ENCODE data around the gene RASSF8. TPM values are rescaled to one million over a fixed set of nuclear protein-coding genes. Genes with fewer than 3 reads are reported as not detected.

The RASSF8 gene
- total RNA-seq, 2 experiments from 2014 or later: not detected

DNA sequence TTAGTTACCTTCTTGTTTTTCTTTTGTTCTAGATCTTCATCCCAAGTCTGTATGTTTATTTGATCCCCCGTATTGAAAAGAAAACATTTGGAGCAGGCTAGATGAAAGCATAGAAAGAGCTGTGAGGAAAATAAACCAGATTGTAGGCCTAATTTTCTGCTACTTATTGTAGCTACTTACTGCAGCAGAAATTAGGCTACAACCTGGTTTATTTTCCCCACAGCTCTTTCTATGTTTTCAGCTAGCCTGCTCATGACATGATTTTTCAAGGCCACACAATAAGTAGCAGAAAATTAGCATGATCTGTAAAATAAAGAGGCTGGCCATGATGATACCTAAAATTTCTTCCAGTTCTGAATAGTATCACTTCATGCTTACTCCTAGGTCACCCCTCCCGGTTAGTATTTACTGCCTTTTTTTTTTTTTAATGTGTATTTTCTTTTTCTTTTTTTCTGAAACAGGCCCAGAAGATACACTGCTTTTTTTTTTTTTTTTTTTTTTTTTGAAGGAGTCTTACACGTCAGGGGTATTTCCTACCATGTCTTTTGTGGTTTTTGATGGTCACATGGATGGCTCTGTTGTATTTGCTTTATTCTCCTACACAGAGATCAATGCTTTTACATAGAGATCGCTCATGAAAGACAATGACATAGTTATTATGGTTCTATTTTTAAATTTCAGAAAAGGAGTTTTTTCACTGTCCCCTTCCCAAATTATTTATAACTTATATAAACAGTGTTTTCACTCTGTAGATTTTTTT lies 134.0 kb downstream of the RASSF8 start:
- POLR2A ChIA-PET: interaction anchor here (0.7 kb wide), 1 partner anchor 378 kb away, joined by 5 read pairs; no protein-coding TSS in a partner anchor

DNA sequence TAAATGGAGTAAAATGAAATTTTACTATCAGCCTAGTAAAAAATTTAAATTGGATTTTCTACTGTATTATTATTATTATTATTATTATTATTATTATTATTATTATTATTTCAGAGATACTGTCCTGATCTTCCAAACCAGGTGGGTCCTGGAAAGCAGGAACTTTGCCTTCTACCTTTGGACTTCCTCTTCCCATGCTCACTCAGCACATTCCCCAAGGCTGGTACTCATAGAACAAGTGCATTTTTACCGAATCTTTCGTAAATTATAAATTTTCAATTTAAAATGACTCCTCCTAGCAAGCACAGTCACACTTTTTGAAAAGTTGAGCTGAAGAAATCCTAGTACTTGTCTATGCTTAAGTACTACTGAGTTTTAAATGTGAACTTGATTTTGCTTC lies 136.7 kb downstream of the RASSF8 start:
- no peaks in the 10 kb centered on the region for H3K9me3 ChIP-seq (ENCODE audit: low read length)
- no peaks in the 10 kb centered on the region for H3K9me2 ChIP-seq (ENCODE audit: insufficient read depth, low read length)
- ChIA-PET CTCF (ENCODE audit: unreplicated experiment) (no interaction called here), POLR2A (interaction anchor here (0.7 kb wide), 1 partner anchor 757 kb away, joined by 3 read pairs; no protein-coding TSS in a partner anchor)
- H3K36me3 ChIP-seq (ENCODE audit: insufficient read depth, low read length): no peaks in the 10 kb centered on the region
- intact Hi-C loops (cut with micrococcal nuclease; ENCODE audit: unreplicated experiment): loop anchor here (5.0 kb wide), 1 partner anchor 917 kb away; the partner anchor contains the start of gene TM7SF3
- H3K4me1 ChIP-seq (ENCODE audit: insufficient read depth, low read length, poor library complexity, severe bottlenecking): no peaks in the 10 kb centered on the region
- BruUV-seq (replicated peaks): no TSS peak
- H4K20me1 ChIP-seq (ENCODE audit: insufficient read depth, low read length): no peaks in the 10 kb centered on the region
- no peak overlapping the region for H3K4me2 ChIP-seq (ENCODE audit: low read length)
- no peak overlapping the region for H3K27ac ChIP-seq (ENCODE audit: low read depth, low read length, poor library complexity, severe bottlenecking)
- no peak for DNase-seq (ENCODE audit: low spot score)
- TF ChIP-seq EZH2phosphoT487 (IDR thresholded peaks at IDR 0.05; ENCODE audit: borderline replicate concordance, low read depth, low read length) (no peak), CTCF (conservative IDR thresholded peaks at IDR 0.05; ENCODE audit: low read length) (no peak)
- no peak overlapping the region for H3K4me3 ChIP-seq (ENCODE audit: low read depth, low read length, poor library complexity, severe bottlenecking)
- no peak overlapping the region for H2AFZ ChIP-seq (ENCODE audit: low read length)
- no peaks in the 10 kb centered on the region for H3K79me2 ChIP-seq (ENCODE audit: insufficient read depth, low read depth, low read length)

More for the DNA sequence above, 134.0 kb downstream of the RASSF8 start:
- DNase-seq (ENCODE audit: low spot score): no peak
- BruUV-seq (replicated peaks): no TSS peak
- Histone ChIP-seq H3K27ac (ENCODE audit: low read depth, low read length, poor library complexity, severe bottlenecking) (no peak overlapping the region), H3K9me2 (ENCODE audit: insufficient read depth, low read length) (no peaks in the 10 kb centered on the region), H3K36me3 (ENCODE audit: insufficient read depth, low read length) (no peaks in the 10 kb centered on the region), H3K4me1 (ENCODE audit: insufficient read depth, low read length, poor library complexity, severe bottlenecking) (no peaks in the 10 kb centered on the region), H3K4me3 (ENCODE audit: low read depth, low read length, poor library complexity, severe bottlenecking) (no peak overlapping the region), H3K4me2 (ENCODE audit: low read length) (no peak overlapping the region), H2AFZ (ENCODE audit: low read length) (no peak overlapping the region), H4K20me1 (ENCODE audit: insufficient read depth, low read length) (no peaks in the 10 kb centered on the region), H3K79me2 (ENCODE audit: insufficient read depth, low read depth, low read length) (no peaks in the 10 kb centered on the region), H3K9me3 (ENCODE audit: low read length) (no peaks in the 10 kb centered on the region)
- intact Hi-C loops (cut with micrococcal nuclease; ENCODE audit: unreplicated experiment): no loop called here
- TF ChIP-seq EZH2phosphoT487 (IDR thresholded peaks at IDR 0.05; ENCODE audit: borderline replicate concordance, low read depth, low read length): no peak
- TF ChIP-seq CTCF (conservative IDR thresholded peaks at IDR 0.05; ENCODE audit: low read length): no peak
- CTCF ChIA-PET (ENCODE audit: unreplicated experiment): no interaction called here

DNA sequence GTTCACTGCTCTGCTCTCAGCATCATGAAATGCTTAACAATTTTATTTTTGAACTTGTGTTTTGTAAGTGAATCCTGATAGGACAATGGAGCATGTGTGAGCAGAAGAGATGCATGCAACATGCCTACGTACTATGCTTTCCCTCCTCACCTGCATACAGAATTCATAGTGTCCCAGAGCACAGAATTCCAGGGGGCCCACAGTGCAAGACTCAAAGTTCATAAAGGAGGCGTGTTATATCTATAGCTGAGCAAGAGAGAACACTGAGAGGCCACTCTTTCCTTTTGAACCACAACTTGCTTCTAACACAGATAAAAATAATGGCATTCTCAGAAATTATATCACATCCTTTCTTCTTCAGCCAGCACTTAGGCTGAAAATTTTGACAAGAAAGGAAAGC lies 137.6 kb downstream of the RASSF8 start:
- TF ChIP-seq CTCF (conservative IDR thresholded peaks at IDR 0.05; ENCODE audit: low read length): no peak
- no peak for TF ChIP-seq EZH2phosphoT487 (IDR thresholded peaks at IDR 0.05; ENCODE audit: borderline replicate concordance, low read depth, low read length)
- Histone ChIP-seq H3K4me3 (ENCODE audit: low read depth, low read length, poor library complexity, severe bottlenecking) (no peak overlapping the region), H3K4me1 (ENCODE audit: insufficient read depth, low read length, poor library complexity, severe bottlenecking) (no peaks in the 10 kb centered on the region), H3K9me2 (ENCODE audit: insufficient read depth, low read length) (no peaks in the 10 kb centered on the region), H3K79me2 (ENCODE audit: insufficient read depth, low read depth, low read length) (no peaks in the 10 kb centered on the region), H3K4me2 (ENCODE audit: low read length) (no peak overlapping the region), H4K20me1 (ENCODE audit: insufficient read depth, low read length) (no peaks in the 10 kb centered on the region), H3K27ac (ENCODE audit: low read depth, low read length, poor library complexity, severe bottlenecking) (no peak overlapping the region), H3K9me3 (ENCODE audit: low read length) (no peaks in the 10 kb centered on the region), H3K36me3 (ENCODE audit: insufficient read depth, low read length) (no peaks in the 10 kb centered on the region), H2AFZ (ENCODE audit: low read length) (no peak overlapping the region)
- CTCF ChIA-PET (ENCODE audit: unreplicated experiment): no interaction called here
- POLR2A ChIA-PET: interaction anchor here (1.0 kb wide), 1 partner anchor 10 kb away, joined by 4 read pairs; no protein-coding TSS in a partner anchor
- no peak for DNase-seq (ENCODE audit: low spot score)
- intact Hi-C loops (cut with micrococcal nuclease; ENCODE audit: unreplicated experiment): loop anchor here (2.0 to 5.0 kb wide), 2 partner anchors 555 to 916 kb away; partner anchors contain the start of gene TM7SF3
- BruUV-seq (replicated peaks): no TSS peak

Measured in OCI-LY7 (cell line).